ENCODE measurements around the gene CDK11B. TPM values are rescaled to one million over a fixed set of nuclear protein-coding genes. Genes with fewer than 3 reads are reported as not detected.

Gene CDK11B
- total RNA-seq, 2 donors from 2014 or later, result 31.8 to 33.6 TPM

DNA sequence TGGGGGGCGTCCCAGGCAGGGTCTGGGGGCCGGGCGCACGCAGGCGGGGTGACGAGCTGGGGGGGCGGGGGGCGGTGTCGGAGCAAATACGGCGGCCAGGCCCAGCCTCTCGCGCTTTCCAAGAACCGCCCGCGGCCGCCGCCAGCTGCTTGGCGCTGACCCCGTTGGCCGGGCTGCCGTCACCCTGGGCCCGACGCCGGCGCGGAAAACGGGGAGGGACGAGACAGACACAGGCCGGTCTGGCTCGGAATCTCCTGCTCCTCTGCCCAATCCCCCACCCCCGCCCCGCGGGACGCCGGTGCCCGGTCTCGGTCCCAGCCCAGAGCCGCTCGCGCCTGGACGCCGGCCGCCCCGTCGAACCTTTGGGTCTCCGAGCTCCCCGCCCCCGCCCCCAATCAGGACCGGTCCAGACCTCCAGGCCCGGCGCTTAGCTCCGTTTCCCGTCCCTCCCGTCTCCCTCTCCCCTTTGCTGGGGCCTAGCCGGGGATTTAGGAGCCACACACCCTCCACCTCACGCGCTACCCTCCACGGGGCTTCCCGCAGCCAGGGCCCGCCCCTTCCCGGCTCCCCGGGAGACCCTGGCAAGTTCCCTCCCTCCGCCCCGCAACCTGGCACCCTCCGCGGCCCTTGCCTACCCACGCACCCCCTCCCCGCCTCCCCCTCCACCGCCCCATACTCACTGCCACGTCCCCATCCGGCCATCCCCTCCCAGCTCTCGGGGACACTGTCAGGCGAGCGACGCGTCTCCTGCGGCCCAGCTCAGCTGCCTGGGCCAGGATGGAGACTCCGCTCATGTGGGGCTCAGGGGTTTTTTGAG lies 27.6 kb downstream of the CDK11B start:
- H3K36me3 Mint-ChIP-seq (ENCODE audit: low read depth), result peaks cover 2% of the 10 kb centered on the region
- peak overlapping the region; percentile 34 for H3K4me3 Mint-ChIP-seq
- no peaks in the 10 kb centered on the region for H3K36me3 ChIP-seq (ENCODE audit: control insufficient read depth, insufficient read depth, low read length)
- H3K27ac Mint-ChIP-seq, result no peak overlapping the region
- TF ChIP-seq, protein P1, sequence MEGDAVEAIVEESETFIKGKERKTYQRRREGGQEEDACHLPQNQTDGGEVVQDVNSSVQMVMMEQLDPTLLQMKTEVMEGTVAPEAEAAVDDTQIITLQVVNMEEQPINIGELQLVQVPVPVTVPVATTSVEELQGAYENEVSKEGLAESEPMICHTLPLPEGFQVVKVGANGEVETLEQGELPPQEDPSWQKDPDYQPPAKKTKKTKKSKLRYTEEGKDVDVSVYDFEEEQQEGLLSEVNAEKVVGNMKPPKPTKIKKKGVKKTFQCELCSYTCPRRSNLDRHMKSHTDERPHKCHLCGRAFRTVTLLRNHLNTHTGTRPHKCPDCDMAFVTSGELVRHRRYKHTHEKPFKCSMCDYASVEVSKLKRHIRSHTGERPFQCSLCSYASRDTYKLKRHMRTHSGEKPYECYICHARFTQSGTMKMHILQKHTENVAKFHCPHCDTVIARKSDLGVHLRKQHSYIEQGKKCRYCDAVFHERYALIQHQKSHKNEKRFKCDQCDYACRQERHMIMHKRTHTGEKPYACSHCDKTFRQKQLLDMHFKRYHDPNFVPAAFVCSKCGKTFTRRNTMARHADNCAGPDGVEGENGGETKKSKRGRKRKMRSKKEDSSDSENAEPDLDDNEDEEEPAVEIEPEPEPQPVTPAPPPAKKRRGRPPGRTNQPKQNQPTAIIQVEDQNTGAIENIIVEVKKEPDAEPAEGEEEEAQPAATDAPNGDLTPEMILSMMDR (conservative IDR thresholded peaks at IDR 0.05), result no peak
- no peak overlapping the region for H3K4me3 ChIP-seq (ENCODE audit: low read length)
- no peak overlapping the region for H3K27ac ChIP-seq (ENCODE audit: low read depth, low read length)
- peaks cover 2% of the 10 kb centered on the region for H3K9me3 Mint-ChIP-seq
- H3K9ac ChIP-seq (ENCODE audit: extremely low read depth, low read length, poor library complexity, severe bottlenecking), result no peak overlapping the region
- 40 to 47% methylated on average over 16 to 78 of the region's 79 CpGs for WGBS, 2 experiments (ENCODE audit: insufficient coverage in 1 of 2, insufficient read length in 1 of 2)
- H3K9me3 ChIP-seq (ENCODE audit: control insufficient read depth, low read length), result no peaks in the 10 kb centered on the region
- H3K4me1 Mint-ChIP-seq, result no peaks in the 10 kb centered on the region
- H3K27me3 ChIP-seq (ENCODE audit: control insufficient read depth, insufficient read depth, low read length, poor library complexity, severe bottlenecking), result peaks cover 14% of the 10 kb centered on the region
- no peaks in the 10 kb centered on the region for H3K4me1 ChIP-seq (ENCODE audit: control insufficient read depth, insufficient read depth, low read length)
- peak; percentile 78 for DNase-seq
- H3K27me3 Mint-ChIP-seq (ENCODE audit: insufficient read depth), result peaks cover 12% of the 10 kb centered on the region

DNA sequence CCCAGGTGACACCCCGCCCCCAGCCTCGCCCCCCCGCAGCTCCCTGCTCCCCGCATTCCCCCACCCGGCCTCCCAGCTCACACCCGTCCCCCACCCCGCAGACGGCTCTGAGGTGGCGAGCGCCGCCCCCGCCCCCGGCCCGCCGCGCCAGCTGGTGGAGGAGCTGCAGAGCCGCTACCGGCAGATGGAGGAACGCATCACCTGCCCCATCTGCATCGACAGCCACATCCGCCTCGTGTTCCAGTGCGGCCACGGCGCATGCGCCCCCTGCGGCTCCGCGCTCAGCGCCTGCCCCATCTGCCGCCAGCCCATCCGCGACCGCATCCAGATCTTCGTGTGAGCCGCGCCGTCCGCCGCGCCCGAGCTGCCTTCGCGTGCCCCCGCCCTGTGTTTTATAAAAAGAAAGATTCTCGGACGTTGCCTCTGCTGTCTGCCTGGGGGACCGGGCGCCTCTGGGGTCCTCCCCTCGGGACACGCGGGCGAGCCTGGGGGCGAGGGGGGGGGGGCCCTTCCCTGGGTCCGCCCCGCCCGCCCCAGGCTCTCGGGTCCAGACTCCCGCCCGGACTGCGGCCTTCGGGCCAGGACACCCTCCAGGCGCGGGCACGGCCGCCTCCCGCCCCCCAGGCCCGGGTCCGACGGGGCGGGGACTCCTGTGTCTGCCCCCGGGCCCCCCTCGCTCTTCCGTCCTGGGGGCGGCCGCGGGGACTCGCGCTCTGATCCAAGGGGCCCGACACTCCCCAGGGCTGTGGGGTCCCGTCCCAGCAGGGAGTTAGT lies 28.4 kb downstream of the CDK11B start:
- DNase-seq, result peak; percentile 96
- Histone ChIP-seq H3K9ac (ENCODE audit: extremely low read depth, low read length, poor library complexity, severe bottlenecking) (no peak overlapping the region), H3K36me3 (ENCODE audit: control insufficient read depth, insufficient read depth, low read length) (no peaks in the 10 kb centered on the region), H3K9me3 (ENCODE audit: control insufficient read depth, low read length) (no peaks in the 10 kb centered on the region), H3K4me1 (ENCODE audit: control insufficient read depth, insufficient read depth, low read length) (no peaks in the 10 kb centered on the region), H3K27ac (ENCODE audit: low read depth, low read length) (no peak overlapping the region), H3K4me3 (ENCODE audit: low read length) (no peak overlapping the region), H3K27me3 (ENCODE audit: control insufficient read depth, insufficient read depth, low read length, poor library complexity, severe bottlenecking) (peaks cover 14% of the 10 kb centered on the region)
- Mint-ChIP-seq H3K27ac (no peak overlapping the region), H3K4me3 (no peak overlapping the region), H3K27me3 (ENCODE audit: insufficient read depth) (peaks cover 12% of the 10 kb centered on the region), H3K36me3 (ENCODE audit: low read depth) (peaks cover 2% of the 10 kb centered on the region), H3K9me3 (peaks cover 2% of the 10 kb centered on the region), H3K4me1 (no peaks in the 10 kb centered on the region)
- TF ChIP-seq, protein P1 (conservative IDR thresholded peaks at IDR 0.05), result no peak
- WGBS, 2 experiments (ENCODE audit: insufficient coverage in 1 of 2, insufficient read length in 1 of 2), result 33 to 51% methylated on average over 24 to 77 of the region's 81 CpGs

DNA sequence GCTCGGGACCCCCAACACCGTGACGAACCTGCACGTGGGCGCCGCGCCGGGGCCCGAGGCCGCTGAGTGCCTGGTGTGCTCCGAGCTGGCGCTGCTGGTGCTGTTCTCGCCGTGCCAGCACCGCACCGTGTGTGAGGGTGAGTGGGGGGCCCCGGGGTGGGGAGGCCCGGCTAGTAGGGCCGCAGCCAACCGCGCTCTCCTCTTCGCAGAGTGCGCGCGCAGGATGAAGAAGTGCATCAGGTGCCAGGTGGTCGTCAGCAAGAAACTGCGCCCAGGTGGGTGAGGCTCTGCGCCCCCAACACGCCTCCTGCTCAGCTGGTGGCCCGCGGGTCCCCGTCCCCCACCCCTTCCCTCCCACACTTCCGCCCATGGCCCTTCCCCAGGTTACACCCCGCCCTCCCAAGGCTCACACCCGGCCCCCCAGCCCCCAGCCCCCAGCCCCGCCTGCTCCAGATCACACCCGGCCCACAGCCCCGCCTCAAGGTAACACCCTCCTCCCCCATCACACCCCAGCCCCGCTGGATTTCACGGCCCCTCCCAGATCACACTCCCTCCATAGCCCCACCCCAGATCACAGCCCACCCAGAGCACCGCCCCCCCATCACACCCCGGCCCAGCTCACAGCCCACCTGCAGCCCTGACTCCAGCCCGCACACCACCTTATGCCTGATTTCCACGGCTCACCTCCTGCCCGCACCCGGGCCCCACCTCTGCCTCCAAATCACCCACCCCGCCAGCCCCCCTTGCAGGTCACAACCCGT lies 29.2 kb downstream of the CDK11B start:
- Histone ChIP-seq H3K4me1 (ENCODE audit: control insufficient read depth, insufficient read depth, low read length) (no peaks in the 10 kb centered on the region), H3K36me3 (ENCODE audit: control insufficient read depth, insufficient read depth, low read length) (no peaks in the 10 kb centered on the region), H3K4me3 (ENCODE audit: low read length) (no peak overlapping the region), H3K9me3 (ENCODE audit: control insufficient read depth, low read length) (no peaks in the 10 kb centered on the region), H3K27me3 (ENCODE audit: control insufficient read depth, insufficient read depth, low read length, poor library complexity, severe bottlenecking) (peaks cover 14% of the 10 kb centered on the region), H3K9ac (ENCODE audit: extremely low read depth, low read length, poor library complexity, severe bottlenecking) (no peak overlapping the region), H3K27ac (ENCODE audit: low read depth, low read length) (no peak overlapping the region)
- no peaks in the 10 kb centered on the region for H3K4me1 Mint-ChIP-seq
- DNase-seq, result no peak
- H3K27ac Mint-ChIP-seq, result no peak overlapping the region
- no peak overlapping the region for H3K4me3 Mint-ChIP-seq
- H3K9me3 Mint-ChIP-seq, result peaks cover 2% of the 10 kb centered on the region
- peaks cover 2% of the 10 kb centered on the region for H3K36me3 Mint-ChIP-seq (ENCODE audit: low read depth)
- TF ChIP-seq, protein P1 (conservative IDR thresholded peaks at IDR 0.05), result no peak
- 91 to 92% methylated on average over 14 to 40 of the region's 48 CpGs for WGBS, 2 experiments (ENCODE audit: insufficient coverage in 1 of 2, insufficient read length in 1 of 2)
- H3K27me3 Mint-ChIP-seq (ENCODE audit: insufficient read depth), result peaks cover 12% of the 10 kb centered on the region

Data from endodermal cell (in vitro differentiated cells).